Left renal cortex interstitium (tissue), 4 donors: ENCODE results near the gene JMJD8. TPM values are rescaled to one million over a fixed set of nuclear protein-coding genes. Genes with fewer than 3 reads are reported as not detected.

Experiments used
- polyA plus RNA-seq, 4 donors: library from polyadenylated mRNA; unstranded; fragments of 120-200 nt; gene quantifications; one replicate each; pipeline ENCODE4 v1.2.1, GENCODE V29; 2013; ENCODE audit not compliant: insufficient read length in 4 of 4

JMJD8 gene
- polyA plus RNA-seq, 4 donors = 55.7 to 85.7 (median 69.2) TPM

Other genes starting within 250 kb of the JMJD8 start
- gene CAPN15, start 156.6 kb downstream of the JMJD8 start, polyA plus RNA-seq = 10 to 100 TPM; 20.0 to 40.2 (median 32.6) TPM
- gene PRR35, start 123.9 kb downstream of the JMJD8 start, polyA plus RNA-seq = 10 to 100 TPM in 3 of 4 donors, 1 to 10 TPM in 1; 8.2 to 20.3 (median 16.6) TPM
- 10 to 100 TPM in 1 of 4 donors, 1 to 10 TPM in 3; 7.3 to 13.7 (median 8.3) TPM for gene NHLRC4, start 117.3 kb downstream of the JMJD8 start, polyA plus RNA-seq
- 10 to 100 TPM; 44.9 to 92.7 (median 76.9) TPM for gene PIGQ, start 114.4 kb downstream of the JMJD8 start, polyA plus RNA-seq
- 10 to 100 TPM; 15.4 to 32.2 (median 24.8) TPM for gene RAB40C, start 94.3 kb downstream of the JMJD8 start, polyA plus RNA-seq
- gene WFIKKN1, start 53.3 kb downstream of the JMJD8 start, polyA plus RNA-seq = 1 to 10 TPM in 3 of 4 donors, under 1 TPM in 1; 0.83 to 3.7 (median 2.3) TPM
- 10 to 100 TPM; 40.1 to 81.6 (median 60.1) TPM for gene METTL26, start 48.0 kb downstream of the JMJD8 start, polyA plus RNA-seq
- gene MCRIP2, start 42.5 kb downstream of the JMJD8 start, polyA plus RNA-seq = 10 to 100 TPM; 13.6 to 30.9 (median 25.1) TPM
- gene WDR90, start 35.0 kb downstream of the JMJD8 start, polyA plus RNA-seq = 10 to 100 TPM; 23.5 to 76.1 (median 52.9) TPM
- gene RHOT2, start 16.2 kb downstream of the JMJD8 start, polyA plus RNA-seq = 100 to 1,000 TPM in 1 of 4 donors, 10 to 100 TPM in 3; 53.4 to 131 (median 95.7) TPM
- 1 to 10 TPM; 1.1 to 3.4 (median 1.7) TPM for gene RHBDL1, start 8.7 kb downstream of the JMJD8 start, polyA plus RNA-seq
- gene STUB1, start 3.9 kb downstream of the JMJD8 start, polyA plus RNA-seq = 100 to 1,000 TPM; 110 to 187 (median 117) TPM
- gene WDR24, start 6.1 kb upstream of the JMJD8 start, polyA plus RNA-seq = 10 to 100 TPM in 3 of 4 donors, 1 to 10 TPM in 1; 9.1 to 18.3 (median 13.1) TPM
- 1 to 10 TPM in 2 of 4 donors, under 1 TPM in 2; 0.69 to 1.7 (median 1.2) TPM for gene FBXL16, start 21.5 kb upstream of the JMJD8 start, polyA plus RNA-seq
- 10 to 100 TPM in 2 of 4 donors, 1 to 10 TPM in 2; 4.7 to 14.0 (median 11.8) TPM for gene METRN, start 30.8 kb upstream of the JMJD8 start, polyA plus RNA-seq
- 10 to 100 TPM; 11.3 to 32.8 (median 21.2) TPM for gene ANTKMT, start 36.8 kb upstream of the JMJD8 start, polyA plus RNA-seq
- gene CCDC78, start 42.1 kb upstream of the JMJD8 start, polyA plus RNA-seq = 1 to 10 TPM; 1.1 to 4.3 (median 3.4) TPM
- gene HAGHL, start 42.8 kb upstream of the JMJD8 start, polyA plus RNA-seq = 1 to 10 TPM; 1.9 to 7.7 (median 7.3) TPM
- 10 to 100 TPM; 21.7 to 32.2 (median 27.6) TPM for gene CIAO3, start 56.7 kb upstream of the JMJD8 start, polyA plus RNA-seq
- 10 to 100 TPM; 11.6 to 26.2 (median 20.2) TPM for gene MSLN, start 76.4 kb upstream of the JMJD8 start, polyA plus RNA-seq
- gene RPUSD1, start 104.0 kb upstream of the JMJD8 start, polyA plus RNA-seq = 10 to 100 TPM in 3 of 4 donors, 1 to 10 TPM in 1; 9.7 to 18.5 (median 16.5) TPM
- 10 to 100 TPM; 16.0 to 47.6 (median 28.0) TPM for gene CHTF18, start 104.3 kb upstream of the JMJD8 start, polyA plus RNA-seq
- under 1 TPM in 3 of 4 donors, not detected in 1; 0.17 to 0.49 (median 0.27) TPM for gene GNG13, start 116.4 kb upstream of the JMJD8 start, polyA plus RNA-seq